Motor neuron (in vitro differentiated cells): ENCODE measurements around the gene CLK1. TPM values are rescaled to one million over a fixed set of nuclear protein-coding genes. Genes with fewer than 3 reads are reported as not detected.
A peak's percentile ranks its signal among the peaks of the same experiment; 100 is the strongest.
"Not testable (repeated sequence)": the region's sequence is repeated elsewhere in the genome, so short reads cannot be mapped to it uniquely, and the experiment has no call there.

Source experiments
- ATAC-seq, 8 experiments: fragments of 200-7000 bp; cut with Tn5 transposase; replicated peaks in 6 of 8; 2 replicates each; pipeline ENCODE4 v1.8.0; 2021; ENCODE audit warnings: mild to moderate bottlenecking in 8 of 8, moderate library complexity in 8 of 8
- H3K27ac ChIP-seq, 2 donors: fragments of 250-450 bp; sonication (Bioruptor Pico); 2 replicates each; pipeline ENCODE4 v1.9.0; 2021; ENCODE audit warnings: antibody characterized with exemption in 2 of 2, mild to moderate bottlenecking in 2 of 2, moderate library complexity in 1 of 2
- H3K4me1 ChIP-seq, 2 donors: fragments of 250-450 bp; sonication (Bioruptor Pico); replicated peaks in 1 of 2; 2 replicates each; pipeline ENCODE4 v1.6.1; 2021; ENCODE audit warnings: antibody characterized with exemption in 2 of 2, mild to moderate bottlenecking in 2 of 2, moderate library complexity in 1 of 2
- H3K4me3 ChIP-seq, 5 donors: fragments of 250-450 bp; sonication (Bioruptor Pico); 2 replicates each; pipeline ENCODE4 v1.9.0; 2021; ENCODE audit warnings: antibody characterized with exemption in 5 of 5, mild to moderate bottlenecking in 5 of 5, moderate library complexity in 4 of 5
- WGBS, 10 experiments: fragments of 450-650 bp; shearing (Covaris generic); methylation state at CpG; one replicate each; pipeline ENCODE4 v1.0.0; 2022; 5-methylcytosine and 5-hydroxymethylcytosine counted together
- in situ Hi-C, 9 experiments: fragments of 400-800 bp; cut with MboI; loops; one replicate each; pipeline ENCODE4 v1.15.0; 2021; ENCODE audit warnings: low sequenced_read_pairs in 9 of 9, low pct_unique_long_range_greater_than_20kb in 2 of 9; ENCODE audit not compliant: unreplicated experiment in 9 of 9
- total RNA-seq, 8 experiments: library from RNA; unstranded; fragments of 300-600 nt; gene quantifications; 2 replicates each; pipeline versions ENCODE4 v1.2.3 to v1.2.4, GENCODE V29; 2022

CLK1 gene
- total RNA-seq: 100 to 1,000 TPM in 5 of 8 experiments, 10 to 100 TPM in 3; 73.8 to 140 (median 109) TPM

DNA sequence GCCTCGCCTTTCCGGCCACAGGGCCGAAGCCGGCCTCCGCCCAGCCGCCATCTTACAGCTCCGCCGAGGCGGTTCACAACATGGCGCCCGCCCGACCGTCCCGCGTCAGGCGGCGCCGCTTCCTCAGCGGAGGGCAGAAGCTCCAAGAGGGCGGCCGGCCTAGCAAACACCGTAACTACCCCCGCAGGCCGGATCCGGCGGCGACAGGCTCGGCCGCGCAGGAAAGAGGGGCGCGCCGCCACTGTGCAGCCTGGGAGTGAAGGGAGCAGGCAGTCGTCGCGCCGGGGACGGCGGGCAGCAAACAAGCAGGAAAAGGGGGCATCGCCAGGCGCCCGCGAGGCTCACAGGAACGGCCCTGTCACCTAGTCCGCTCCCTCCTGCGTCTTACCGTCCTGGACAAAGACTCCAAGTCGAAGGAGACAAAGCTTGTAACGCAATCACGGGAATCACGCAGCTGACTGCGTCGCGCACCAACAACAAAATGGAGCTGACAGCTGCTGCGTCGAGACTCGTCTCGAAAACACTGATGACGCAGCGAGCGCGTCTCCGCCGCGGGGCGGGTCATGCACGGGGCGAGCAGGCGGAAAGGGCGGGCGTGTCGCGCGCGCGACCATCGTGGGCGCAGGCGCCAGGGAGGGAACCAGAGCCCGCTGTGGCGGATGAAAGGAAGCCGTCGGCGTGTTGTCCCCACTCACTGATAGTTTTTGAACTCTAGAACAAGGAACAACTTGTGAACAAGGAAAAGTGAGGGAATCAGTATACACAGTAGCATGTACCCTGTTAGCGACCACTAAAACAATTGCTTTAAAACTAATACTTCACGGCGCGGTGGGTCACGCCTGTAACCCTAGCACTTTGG is at the start of gene CLK1:
TSS of gene CLK1 (minus strand) at position 483 of the 859 bp plus-strand sequence. CDS start 2,796 bp downstream, outside the sequence.
- Histone ChIP-seq H3K27ac (peak within 1 kb of the TSS; percentile 98 to 99), H3K4me1 (peaks cover 12 to 15% of the 10 kb centered on the region in 2 donors), H3K4me3 (peak within 1 kb of the TSS; percentile 79 to 99 (median 88))
- ATAC-seq: peak; percentile 78 to 91 (median 86)
- in situ Hi-C loops: no loop called here
- 0 to 24% (median 6%) methylated on average over 4 to 29 of the region's 89 CpGs; no CpG with 5 or more reads in 4 of the 10 experiments for WGBS, 10 experiments

DNA sequence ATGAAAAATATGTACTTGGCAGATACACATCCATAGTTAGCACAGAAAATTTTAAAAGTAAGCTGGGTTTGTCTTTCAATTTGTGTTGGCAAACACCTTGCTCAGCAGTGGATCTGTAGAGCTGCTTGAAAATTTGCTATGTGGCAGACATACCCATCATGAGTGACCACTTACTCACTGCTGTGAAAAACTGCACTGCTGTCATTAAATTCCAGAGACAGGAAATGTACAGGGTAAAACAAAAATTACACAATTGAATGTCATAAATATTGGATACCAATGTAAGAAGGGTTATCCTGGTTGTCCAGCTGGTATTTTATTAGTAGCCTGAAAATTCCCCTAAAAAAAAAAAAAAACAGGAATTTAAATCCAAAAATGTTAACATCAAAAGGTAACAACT is 49.2 kb upstream of the CLK1 start:
- no peaks in the 10 kb centered on the region for H3K4me1 ChIP-seq
- in situ Hi-C loops: loop anchor here in 3 of 9 experiments (25.0 kb wide), 2 partner anchors 149 to 249 kb away; partner anchors contain the start of genes HYCC2 (in 1 of the 3) and NDUFB3 (in 1 of the 3)
- no peak for ATAC-seq
- no peak overlapping the region for H3K27ac ChIP-seq
- no peak overlapping the region for H3K4me3 ChIP-seq

GRCh38 chr2:200909958-200910357 is 45.5 kb upstream of the CLK1 start:
- no peaks in the 10 kb centered on the region for H3K4me1 ChIP-seq
- in situ Hi-C loops: loop anchor here in 3 of 9 experiments (25.0 kb wide), 2 partner anchors 152 to 252 kb away; partner anchors contain the start of genes HYCC2 (in 1 of the 3) and NDUFB3 (in 1 of the 3)
- no peak for ATAC-seq
- H3K4me3 ChIP-seq: no peak overlapping the region
- WGBS, 10 experiments: 90 to 100% (median 100%) methylated on average over 2 to 4 of the region's 4 CpGs
- no peak overlapping the region for H3K27ac ChIP-seq

DNA sequence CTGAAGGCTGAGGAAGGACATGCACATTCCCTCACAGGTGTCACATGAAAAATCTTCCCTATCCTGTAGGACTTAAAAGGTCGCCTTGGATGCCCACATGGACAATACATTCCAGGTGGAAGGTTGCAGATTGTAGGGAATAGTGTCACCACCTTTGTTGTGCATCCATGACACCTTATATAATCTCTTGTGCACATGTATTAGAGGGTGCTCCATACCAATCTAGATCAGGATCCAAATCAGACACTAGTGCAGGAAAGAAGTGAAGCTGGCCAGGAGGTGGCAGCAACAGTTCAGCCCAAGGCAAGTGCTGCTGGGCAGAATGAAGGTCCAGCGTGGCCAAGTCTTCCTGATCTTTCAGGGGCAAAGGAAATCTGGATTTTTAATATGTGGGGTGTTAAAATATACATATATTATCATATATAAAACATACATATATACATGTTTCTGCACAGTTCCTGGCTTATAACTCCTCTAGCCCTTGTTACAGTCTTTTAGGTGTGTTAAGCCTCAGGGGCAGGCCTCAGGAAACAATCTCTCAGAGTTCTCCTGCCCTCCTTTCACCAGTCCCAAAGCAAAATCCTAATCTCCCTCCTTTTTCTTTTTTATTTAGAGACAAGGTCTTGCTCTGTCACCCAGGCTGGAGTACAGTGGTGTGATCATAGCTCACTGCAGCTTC is 41.3 kb upstream of the CLK1 start:
- WGBS, 10 experiments: 80 to 100% (median 86%) methylated on average over 1 of the region's 2 CpGs; no CpG with 5 or more reads in 5 of the 10 experiments
- in situ Hi-C loops: loop anchor here in 3 of 9 experiments (25.0 kb wide), 2 partner anchors 157 to 257 kb away; partner anchors contain the start of genes HYCC2 (in 1 of the 3) and NDUFB3 (in 1 of the 3)
- no peak overlapping the region for H3K27ac ChIP-seq

GRCh38 chr2:200901459-200902072 is 37.1 kb upstream of the CLK1 start:
- peak; percentile 81 to 96 (median 94) for ATAC-seq
- H3K4me1 ChIP-seq: peaks cover 0 to 3% of the 10 kb centered on the region in 2 donors
- H3K4me3 ChIP-seq: no peak overlapping the region
- no peak overlapping the region for H3K27ac ChIP-seq
- 0 to 50% (median 0%) methylated on average over 1 to 4 of the region's 4 CpGs for WGBS, 10 experiments
- in situ Hi-C loops: loop anchor here in 3 of 9 experiments (25.0 kb wide), 2 partner anchors 161 to 261 kb away; partner anchors contain the start of genes HYCC2 (in 1 of the 3) and NDUFB3 (in 1 of the 3)

More for the DNA sequence above, 41.3 kb upstream of the CLK1 start:
- no peak overlapping the region for H3K4me3 ChIP-seq
- ATAC-seq: peak; percentile 67 to 84 (median 78)
- no peaks in the 10 kb centered on the region for H3K4me1 ChIP-seq

DNA sequence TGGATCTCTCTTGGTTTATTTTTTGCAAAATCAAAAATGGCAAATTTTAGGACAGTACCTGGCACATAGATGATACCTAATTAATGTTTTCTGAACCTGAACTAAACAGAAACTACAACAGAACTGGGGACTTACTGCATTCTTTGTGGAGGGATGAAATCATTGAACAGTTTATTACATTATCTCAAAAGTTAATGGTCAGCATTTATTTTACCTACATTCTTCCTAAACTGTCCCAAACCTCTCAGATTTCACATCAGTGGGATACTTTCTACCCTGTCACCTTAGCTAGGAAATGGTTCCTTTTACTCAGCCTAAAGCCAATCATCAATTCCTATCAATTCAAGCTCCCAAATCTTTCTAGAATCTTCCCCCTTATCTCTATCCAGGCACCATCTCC is 35.0 kb upstream of the CLK1 start:
- no peak for ATAC-seq
- in situ Hi-C loops: no loop called here
- H3K27ac ChIP-seq: no peak overlapping the region

GRCh38 chr2:200888704-200889625 is 24.5 kb upstream of the CLK1 start, which contains the start of the genes NIF3L1 and PPIL3:
NIF3L1 (plus strand) TSS chr2:200889371; CDS start chr2:200891944, 2,573 bp downstream.
PPIL3 (minus strand) TSS chr2:200889077; CDS start chr2:200887615, 1,462 bp downstream.
- WGBS, 10 experiments: 0 to 7% (median 0%) methylated on average over 1 to 28 of the region's 50 CpGs
- H3K27ac ChIP-seq: peak within 1 kb of the TSS; percentile 87 to 91
- peak within 1 kb of the TSS; percentile 67 to 92 (median 71) for H3K4me3 ChIP-seq
- in situ Hi-C loops: no loop called here
- H3K4me1 ChIP-seq: peaks cover 11% of the 10 kb centered on the region in 2 donors
- peak; percentile 89 to 94 (median 90) for ATAC-seq

More for the DNA sequence above, 35.0 kb upstream of the CLK1 start:
- no peak overlapping the region for H3K4me3 ChIP-seq
- peaks cover 0 to 3% of the 10 kb centered on the region in 2 donors for H3K4me1 ChIP-seq

- H3K27ac ChIP-seq, H3K4me1 ChIP-seq, H3K4me3 ChIP-seq, in situ Hi-C loops: not testable (repeated sequence)
- 80% methylated on average over 1 of the region's 2 CpGs; no CpG with 5 or more reads in 8 of the 10 experiments for WGBS, 10 experiments
- peak in 1 of 8 experiments; percentile 27 for ATAC-seq
Measured at GRCh38 chr2:200881715-200882249, 17.3 kb upstream of the CLK1 start.

DNA sequence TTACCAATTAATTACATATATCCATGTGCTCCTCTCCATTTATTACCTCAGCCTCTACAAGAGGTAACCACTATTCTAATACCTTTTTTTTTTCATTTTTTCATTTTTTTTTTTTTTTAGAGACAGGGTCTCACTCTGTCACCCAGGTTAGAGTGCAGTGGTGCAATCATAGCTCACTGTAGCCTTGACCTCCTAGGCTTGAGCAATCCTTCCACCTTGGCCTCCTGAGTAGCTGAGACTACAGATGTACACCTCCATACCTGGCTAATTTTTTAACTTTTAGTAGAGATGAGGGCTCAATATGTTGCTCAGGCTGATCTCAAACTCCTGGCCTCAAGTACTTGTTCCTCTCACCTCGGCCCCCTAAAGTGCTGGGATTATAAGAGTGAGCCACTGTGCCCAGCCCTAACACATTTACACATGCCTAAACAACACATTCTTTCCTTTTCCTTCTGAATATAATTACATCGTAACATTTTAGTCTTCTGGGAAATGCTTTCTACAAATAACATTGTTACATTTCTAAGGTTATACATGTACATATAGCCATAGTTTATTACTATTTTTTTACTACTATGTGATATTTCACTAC is 13.9 kb upstream of the CLK1 start:
- no peak overlapping the region for H3K4me3 ChIP-seq
- no peaks in the 10 kb centered on the region for H3K4me1 ChIP-seq
- WGBS, 10 experiments: 58 to 100% (median 86%) methylated on average over 1 to 2 of the region's 2 CpGs; no CpG with 5 or more reads in 3 of the 10 experiments
- ATAC-seq: peak in 3 of 8 experiments; percentile 20 to 53 (median 28)
- in situ Hi-C loops: no loop called here
- H3K27ac ChIP-seq: no peak overlapping the region

- Histone ChIP-seq H3K4me3 (no peak overlapping the region), H3K4me1 (no peaks in the 10 kb centered on the region), H3K27ac (no peak overlapping the region)
- in situ Hi-C loops: no loop called here
- ATAC-seq: no peak
Measured at GRCh38 chr2:200877443-200877842, 13.0 kb upstream of the CLK1 start.

- WGBS, 10 experiments: 100% methylated on average over 2 to 3 of the region's 6 CpGs; no CpG with 5 or more reads in 5 of the 10 experiments
- H3K4me3 ChIP-seq: no peak overlapping the region
- H3K27ac ChIP-seq: no peak overlapping the region
- no peak for ATAC-seq
- H3K4me1 ChIP-seq: no peaks in the 10 kb centered on the region
- in situ Hi-C loops: no loop called here
Measured at GRCh38 chr2:200873560-200873959, 9.1 kb upstream of the CLK1 start.
